OCI-LY7 (cell line): ENCODE measurements around the gene MICAL3. TPM values are rescaled to one million over a fixed set of nuclear protein-coding genes. Genes with fewer than 3 reads are reported as not detected.

Source experiments
- BruUV-seq: library from RNA; stranded (reverse); fragments of 400-500 nt; replicated peaks from 2 replicates; lab custom pipeline; 2021; lab: Mats Ljungman, UMichigan
- CTCF ChIA-PET: fragments of 300-600 bp; sonication (Branson Sonifier 250); formaldehyde crosslinking; loops from one replicate; lab custom pipeline; 2022; ENCODE audit warnings: antibody characterized with exemption; ENCODE audit not compliant: unreplicated experiment; lab: Charles Lee
- POLR2A ChIA-PET: fragments of 300-600 bp; sonication (Branson Sonifier 250); formaldehyde crosslinking; loops from one replicate; lab custom pipeline; 2022; ENCODE audit warnings: antibody characterized with exemption; lab: Charles Lee
- DNase-seq: peaks from one replicate; pipeline ENCODE4 v3.0.0-alpha.2; 2015; ENCODE audit warnings: low spot score
- H2AFZ ChIP-seq: fragments of 200-600 bp; sonication (generic), shearing (Covaris generic); 2 replicates; pipeline ENCODE4 v1.6.1; 2014; ENCODE audit warnings: mild to moderate bottlenecking, antibody characterized with exemption, low read length, moderate library complexity
- H3K27ac ChIP-seq: fragments of 200-600 bp; sonication (generic); 2 replicates; pipeline ENCODE4 v1.5.1; 2014; ENCODE audit warnings: mixed run types, low read depth, mild to moderate bottlenecking, moderate library complexity, low read length, inconsistent platforms; ENCODE audit not compliant: poor library complexity, severe bottlenecking
- H3K36me3 ChIP-seq: fragments of 200-600 bp; sonication (generic); 2 replicates; pipeline ENCODE4 v1.6.1; 2014; ENCODE audit warnings: mild to moderate bottlenecking, antibody characterized with exemption, low read length, moderate library complexity, mixed read lengths; ENCODE audit not compliant: insufficient read depth
- H3K4me1 ChIP-seq: fragments of 200-600 bp; sonication (generic); 2 replicates; pipeline ENCODE4 v1.5.1; 2014; ENCODE audit warnings: mild to moderate bottlenecking, low read length; ENCODE audit not compliant: insufficient read depth, poor library complexity, severe bottlenecking
- H3K4me2 ChIP-seq: fragments of 200-600 bp; sonication (generic); 2 replicates; pipeline ENCODE4 v1.6.1; 2014; ENCODE audit warnings: mild to moderate bottlenecking, low read length
- H3K4me3 ChIP-seq: fragments of 200-600 bp; sonication (generic); 2 replicates; pipeline ENCODE4 v1.5.1; 2014; ENCODE audit warnings: mild to moderate bottlenecking, low read depth, low read length; ENCODE audit not compliant: poor library complexity, severe bottlenecking
- H3K79me2 ChIP-seq: fragments of 200-600 bp; sonication (generic); 2 replicates; pipeline ENCODE4 v1.6.1; 2016; ENCODE audit warnings: low read depth, mild to moderate bottlenecking, low read length, moderate library complexity, mixed read lengths; ENCODE audit not compliant: insufficient read depth
- H3K9me2 ChIP-seq: fragments of 200-600 bp; sonication (generic); 2 replicates; pipeline ENCODE4 v1.6.1; 2016; ENCODE audit warnings: mild to moderate bottlenecking, low read length, mixed read lengths; ENCODE audit not compliant: insufficient read depth
- H3K9me3 ChIP-seq: fragments of 200-600 bp; sonication (generic); 2 replicates; pipeline ENCODE4 v1.6.1; 2014; ENCODE audit warnings: mild to moderate bottlenecking, mixed run types, low read length, mixed read lengths
- H4K20me1 ChIP-seq: fragments of 200-600 bp; sonication (generic); 2 replicates; pipeline ENCODE4 v1.6.1; 2014; ENCODE audit warnings: mild to moderate bottlenecking, antibody characterized with exemption, low read length, moderate library complexity, mixed read lengths; ENCODE audit not compliant: insufficient read depth
- EZH2phosphoT487 ChIP-seq: fragments of 200-600 bp; sonication (generic); IDR thresholded peaks from 2 replicates; pipeline ENCODE4 v1.6.1; 2018; ENCODE audit warnings: low read depth, borderline replicate concordance, mild to moderate bottlenecking, mixed run types, antibody characterized with exemption, low read length, moderate library complexity, mixed read lengths
- intact Hi-C: fragments of 100-400 bp; cut with micrococcal nuclease; formaldehyde crosslinking; loops from one replicate; pipeline ENCODE4 v1.10.0; 2022; ENCODE audit not compliant: unreplicated experiment
- total RNA-seq, 2 experiments: library from RNA; depleted of rRNA in 1 of 2; stranded (reverse); fragments of >200 nt in 1 of 2; shearing (Covaris generic) in 1 of 2; gene quantifications; 2 replicates each; pipeline ENCODE4 v1.2.3, GENCODE V29; 2014 to 2022
- TF ChIP-seq, protein P1 (sequence below): fragments of 200-600 bp; sonication (generic); conservative IDR thresholded peaks from 2 replicates; pipeline ENCODE4 v1.5.1; 2014; ENCODE audit warnings: mild to moderate bottlenecking, antibody characterized with exemption, low read length, moderate library complexity, mixed read lengths

The MICAL3 gene
- total RNA-seq, 2 experiments from 2014 or later = 80.9 to 210 TPM

DNA sequence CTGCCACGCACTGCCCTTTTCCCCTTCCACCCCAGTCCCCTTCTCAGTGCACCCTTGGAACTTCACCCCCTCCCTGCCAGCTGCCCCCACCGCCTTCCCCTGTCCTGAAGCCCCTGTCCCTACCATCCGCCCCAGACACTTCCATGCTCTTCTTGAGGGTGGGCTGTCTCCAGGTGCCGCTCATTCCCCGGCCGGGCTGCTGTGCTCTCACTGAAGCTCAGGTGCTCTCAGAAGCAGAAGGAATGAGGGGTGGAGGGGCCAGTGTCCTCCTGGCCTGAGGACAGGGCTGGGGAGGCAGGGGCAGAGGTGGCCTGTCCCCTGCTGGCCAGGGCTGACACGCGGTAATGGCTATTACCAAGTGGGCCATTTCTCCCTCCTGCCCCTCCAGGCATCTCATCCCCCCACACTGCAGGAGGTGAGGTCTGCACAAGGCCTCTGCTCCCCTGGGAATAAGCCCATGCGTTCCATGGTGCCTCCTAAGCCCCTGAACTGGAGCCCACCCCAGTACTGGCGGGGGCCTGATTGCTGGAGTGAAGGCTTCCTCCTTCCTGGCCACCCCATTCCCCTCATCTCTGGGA, 243.5 kb downstream of the MICAL3 start:
- Histone ChIP-seq H3K4me3 (no peak overlapping the region), H3K27ac (peak overlapping the region; percentile 22), H4K20me1 (no peaks in the 10 kb centered on the region), H3K79me2 (peaks cover 23% of the 10 kb centered on the region; the same call in 1 of the 2 replicates), H3K4me2 (peak overlapping the region; percentile 81; the same call in 1 of the 2 replicates), H3K9me2 (no peaks in the 10 kb centered on the region), H3K9me3 (no peaks in the 10 kb centered on the region), H3K4me1 (peaks cover 52% of the 10 kb centered on the region), H2AFZ (no peak overlapping the region), H3K36me3 (no peaks in the 10 kb centered on the region)
- intact Hi-C loops = no loop called here
- no TSS peak for BruUV-seq
- TF ChIP-seq, protein P1, sequence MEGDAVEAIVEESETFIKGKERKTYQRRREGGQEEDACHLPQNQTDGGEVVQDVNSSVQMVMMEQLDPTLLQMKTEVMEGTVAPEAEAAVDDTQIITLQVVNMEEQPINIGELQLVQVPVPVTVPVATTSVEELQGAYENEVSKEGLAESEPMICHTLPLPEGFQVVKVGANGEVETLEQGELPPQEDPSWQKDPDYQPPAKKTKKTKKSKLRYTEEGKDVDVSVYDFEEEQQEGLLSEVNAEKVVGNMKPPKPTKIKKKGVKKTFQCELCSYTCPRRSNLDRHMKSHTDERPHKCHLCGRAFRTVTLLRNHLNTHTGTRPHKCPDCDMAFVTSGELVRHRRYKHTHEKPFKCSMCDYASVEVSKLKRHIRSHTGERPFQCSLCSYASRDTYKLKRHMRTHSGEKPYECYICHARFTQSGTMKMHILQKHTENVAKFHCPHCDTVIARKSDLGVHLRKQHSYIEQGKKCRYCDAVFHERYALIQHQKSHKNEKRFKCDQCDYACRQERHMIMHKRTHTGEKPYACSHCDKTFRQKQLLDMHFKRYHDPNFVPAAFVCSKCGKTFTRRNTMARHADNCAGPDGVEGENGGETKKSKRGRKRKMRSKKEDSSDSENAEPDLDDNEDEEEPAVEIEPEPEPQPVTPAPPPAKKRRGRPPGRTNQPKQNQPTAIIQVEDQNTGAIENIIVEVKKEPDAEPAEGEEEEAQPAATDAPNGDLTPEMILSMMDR = no peak
- no peak for TF ChIP-seq EZH2phosphoT487
- ChIA-PET POLR2A (interaction anchor here (1.3 kb wide), 1 partner anchor 15 kb away, joined by 3 read pairs; no protein-coding TSS in a partner anchor), CTCF (interaction anchor here (1.0 kb wide), 1 partner anchor 37 kb away, joined by 4 read pairs; no protein-coding TSS in a partner anchor)
- DNase-seq = no peak

DNA sequence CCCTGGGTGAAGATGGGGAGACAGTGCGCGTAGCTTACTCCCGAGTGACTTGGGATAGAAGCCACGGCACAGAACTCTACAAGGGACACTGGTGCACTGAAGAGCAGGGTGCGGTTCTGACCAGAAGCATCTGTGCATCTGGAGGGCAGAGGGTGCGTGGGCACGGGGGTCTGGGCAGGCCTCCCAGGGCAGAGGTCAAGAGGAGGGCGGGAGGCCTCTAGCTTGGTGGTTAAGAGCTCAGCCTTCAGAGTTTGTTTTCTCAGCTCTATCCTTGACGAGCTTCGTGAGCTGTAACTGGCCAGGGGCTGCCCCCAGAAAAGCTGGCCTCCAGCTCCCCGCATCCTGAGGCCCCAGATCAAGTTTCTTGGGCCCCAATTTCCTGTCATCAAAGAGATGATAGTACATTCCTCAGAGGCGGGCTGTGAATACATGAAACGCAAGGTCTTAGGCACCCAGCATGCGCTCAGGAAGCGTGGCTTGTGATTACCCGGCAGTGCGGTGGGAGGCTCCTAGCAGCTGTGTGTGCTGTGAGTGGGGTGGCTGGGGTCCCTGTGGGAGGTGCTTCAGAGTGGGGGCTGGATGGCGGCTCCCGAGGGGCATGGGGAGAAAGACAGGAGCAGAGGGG, 244.1 kb downstream of the MICAL3 start:
- Histone ChIP-seq H3K27ac (no peak overlapping the region), H3K9me2 (no peaks in the 10 kb centered on the region), H3K9me3 (no peaks in the 10 kb centered on the region), H3K36me3 (no peaks in the 10 kb centered on the region), H2AFZ (no peak overlapping the region), H3K4me3 (no peak overlapping the region), H4K20me1 (no peaks in the 10 kb centered on the region), H3K4me2 (peak overlapping the region; percentile 81; the same call in 1 of the 2 replicates), H3K79me2 (peaks cover 23% of the 10 kb centered on the region; the same call in 1 of the 2 replicates), H3K4me1 (peaks cover 58% of the 10 kb centered on the region)
- no peak for DNase-seq
- no peak for TF ChIP-seq EZH2phosphoT487
- TF ChIP-seq, protein P1 = no peak
- POLR2A ChIA-PET = interaction anchor here (1.3 to 1.4 kb wide), 3 partner anchors 10 to 291 kb away, joined by 3 to 5 read pairs (median 3); no protein-coding TSS in a partner anchor
- intact Hi-C loops = no loop called here
- CTCF ChIA-PET = interaction anchor here (1.0 kb wide), 1 partner anchor 36 kb away, joined by 4 read pairs; no protein-coding TSS in a partner anchor
- BruUV-seq = no TSS peak
